ENCODE measurements around the gene MAD1L1. TPM values are rescaled to one million over a fixed set of nuclear protein-coding genes. Genes with fewer than 3 reads are reported as not detected.

Gene MAD1L1
- polyA plus RNA-seq, 4 donors, result 12.3 to 21.7 (median 18.1) TPM

GRCh38 chr7:2109251-2109872, 123.4 kb downstream of the MAD1L1 start:
- Histone ChIP-seq H3K27ac (ENCODE audit: low read depth in 1 of 3, low read length in 2 of 3) (peak overlapping the region in 1 of 3 donors; percentile 43), H3K36me3 (ENCODE audit: control insufficient read depth in 3 of 3, insufficient read depth in 2 of 3, low read depth in 1 of 3, low read length in 3 of 3) (peaks cover 0 to 31% (median 2%) of the 10 kb centered on the region in 3 donors), H3K4me3 (ENCODE audit: low read depth in 1 of 3, low read length in 3 of 3) (no peak overlapping the region), H3K4me1 (ENCODE audit: control insufficient read depth in 3 of 3, insufficient read depth in 2 of 3, low read depth in 1 of 3, low read length in 2 of 3) (peaks cover 2 to 23% (median 2%) of the 10 kb centered on the region in 3 donors), H3K27me3 (ENCODE audit: control insufficient read depth in 3 of 3, insufficient read depth in 3 of 3, low read length in 3 of 3) (no peaks in the 10 kb centered on the region), H3K9me3 (ENCODE audit: control insufficient read depth in 2 of 2, insufficient read depth in 1 of 2, low read depth in 1 of 2, low read length in 1 of 2) (peaks cover 0 to 29% of the 10 kb centered on the region in 2 donors)
- DNase-seq (no peak), FAIRE-seq (no peak)
- 88 to 93% (median 92%) methylated on average over 20 of the region's 20 CpGs for WGBS, 3 donors

- Histone ChIP-seq H3K36me3 (ENCODE audit: control insufficient read depth in 3 of 3, insufficient read depth in 2 of 3, low read depth in 1 of 3, low read length in 3 of 3) (peaks cover 0 to 25% (median 2%) of the 10 kb centered on the region in 3 donors), H3K4me1 (ENCODE audit: control insufficient read depth in 3 of 3, insufficient read depth in 2 of 3, low read depth in 1 of 3, low read length in 2 of 3) (peaks cover 2 to 28% (median 2%) of the 10 kb centered on the region in 3 donors), H3K27ac (ENCODE audit: low read depth in 1 of 3, low read length in 2 of 3) (peak overlapping the region in 1 of 3 donors; percentile 18), H3K9me3 (ENCODE audit: control insufficient read depth in 2 of 2, insufficient read depth in 1 of 2, low read depth in 1 of 2, low read length in 1 of 2) (peaks cover 0 to 22% of the 10 kb centered on the region in 2 donors), H3K27me3 (ENCODE audit: control insufficient read depth in 3 of 3, insufficient read depth in 3 of 3, low read length in 3 of 3) (no peaks in the 10 kb centered on the region), H3K4me3 (ENCODE audit: low read depth in 1 of 3, low read length in 3 of 3) (no peak overlapping the region)
- 89 to 96% (median 95%) methylated on average over 24 of the region's 24 CpGs for WGBS, 3 donors
- DNase-seq, result no peak
- FAIRE-seq, result no peak
Observed at GRCh38 chr7:2108501-2109250, 124.1 kb downstream of the MAD1L1 start.

GRCh38 chr7:2108071-2108455, 124.7 kb downstream of the MAD1L1 start:
- Histone ChIP-seq H3K27me3 (ENCODE audit: control insufficient read depth in 3 of 3, insufficient read depth in 3 of 3, low read length in 3 of 3) (no peaks in the 10 kb centered on the region), H3K4me3 (ENCODE audit: low read depth in 1 of 3, low read length in 3 of 3) (no peak overlapping the region), H3K4me1 (ENCODE audit: control insufficient read depth in 3 of 3, insufficient read depth in 2 of 3, low read depth in 1 of 3, low read length in 2 of 3) (peaks cover 2 to 31% (median 2%) of the 10 kb centered on the region in 3 donors), H3K36me3 (ENCODE audit: control insufficient read depth in 3 of 3, insufficient read depth in 2 of 3, low read depth in 1 of 3, low read length in 3 of 3) (peaks cover 0 to 23% (median 2%) of the 10 kb centered on the region in 3 donors), H3K27ac (ENCODE audit: low read depth in 1 of 3, low read length in 2 of 3) (no peak overlapping the region), H3K9me3 (ENCODE audit: control insufficient read depth in 2 of 2, insufficient read depth in 1 of 2, low read depth in 1 of 2, low read length in 1 of 2) (peaks cover 0 to 20% of the 10 kb centered on the region in 2 donors)
- 90 to 94% (median 92%) methylated on average over 9 of the region's 9 CpGs for WGBS, 3 donors
- no peak for DNase-seq
- FAIRE-seq, result no peak

DNA sequence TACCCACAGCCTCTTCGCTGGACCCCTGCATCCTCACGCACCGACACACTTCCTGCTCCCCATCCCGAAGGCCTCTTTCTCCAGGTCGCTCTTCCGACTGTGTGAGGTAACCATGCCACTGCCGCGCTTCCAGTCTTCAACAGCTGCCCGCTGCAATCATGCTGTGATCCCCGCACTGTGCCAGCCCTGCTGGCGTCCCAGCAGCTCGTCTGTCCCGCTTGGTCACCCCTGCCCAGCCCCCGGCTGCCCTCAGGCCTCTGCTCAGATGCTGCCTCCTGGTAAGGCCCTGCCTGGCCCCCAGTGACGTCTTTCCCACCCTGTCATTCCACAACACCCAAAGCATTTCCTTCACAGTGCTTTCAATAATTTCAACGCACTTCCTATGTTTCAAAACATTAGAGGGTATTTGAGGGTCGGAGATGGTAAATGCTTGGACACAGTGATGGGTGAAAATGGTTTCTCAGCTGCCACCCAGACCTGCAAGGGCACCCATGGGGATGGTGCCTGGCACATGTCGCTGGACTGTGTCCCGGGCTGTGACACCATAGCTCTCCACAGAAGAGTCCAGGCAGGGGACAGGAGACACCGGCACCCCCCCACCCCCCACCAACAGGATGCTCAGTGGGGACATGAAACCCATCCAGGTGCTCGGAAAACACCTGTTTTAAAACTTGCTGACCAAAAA, 125.2 kb downstream of the MAD1L1 start:
- Histone ChIP-seq H3K36me3 (ENCODE audit: control insufficient read depth in 3 of 3, insufficient read depth in 2 of 3, low read depth in 1 of 3, low read length in 3 of 3) (peaks cover 0 to 23% (median 2%) of the 10 kb centered on the region in 3 donors), H3K4me3 (ENCODE audit: low read depth in 1 of 3, low read length in 3 of 3) (no peak overlapping the region), H3K4me1 (ENCODE audit: control insufficient read depth in 3 of 3, insufficient read depth in 2 of 3, low read depth in 1 of 3, low read length in 2 of 3) (peaks cover 2 to 31% (median 2%) of the 10 kb centered on the region in 3 donors), H3K27ac (ENCODE audit: low read depth in 1 of 3, low read length in 2 of 3) (peak overlapping the region in 1 of 3 donors; percentile 17), H3K27me3 (ENCODE audit: control insufficient read depth in 3 of 3, insufficient read depth in 3 of 3, low read length in 3 of 3) (no peaks in the 10 kb centered on the region), H3K9me3 (ENCODE audit: control insufficient read depth in 2 of 2, insufficient read depth in 1 of 2, low read depth in 1 of 2, low read length in 1 of 2) (peaks cover 0 to 15% of the 10 kb centered on the region in 2 donors)
- 84 to 92% (median 90%) methylated on average over 20 to 21 of the region's 21 CpGs for WGBS, 3 donors
- DNase-seq, result no peak
- FAIRE-seq, result no peak

DNA sequence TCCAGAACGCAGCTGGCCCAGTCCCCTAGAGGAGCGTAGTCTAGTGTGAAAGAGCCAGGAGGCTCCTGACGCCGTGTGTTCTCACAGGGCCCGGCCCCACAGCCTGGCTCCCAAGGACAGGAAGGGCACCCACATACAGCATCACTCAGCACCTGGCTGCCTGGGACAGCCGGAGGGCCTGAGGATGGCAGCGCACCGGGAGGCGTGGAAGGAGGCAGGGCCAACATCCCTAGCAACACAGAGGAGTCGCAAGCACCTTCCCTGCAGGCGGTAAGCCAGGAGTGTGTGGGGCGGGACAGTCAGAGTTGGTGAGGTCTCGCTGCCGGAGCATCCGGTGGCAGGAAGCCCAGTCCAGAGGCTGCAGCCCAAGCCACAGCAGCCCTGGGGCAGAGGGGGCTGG, 125.8 kb downstream of the MAD1L1 start:
- Histone ChIP-seq H3K36me3 (ENCODE audit: control insufficient read depth in 3 of 3, insufficient read depth in 2 of 3, low read depth in 1 of 3, low read length in 3 of 3) (peaks cover 0 to 22% (median 2%) of the 10 kb centered on the region in 3 donors), H3K27me3 (ENCODE audit: control insufficient read depth in 3 of 3, insufficient read depth in 3 of 3, low read length in 3 of 3) (no peaks in the 10 kb centered on the region), H3K27ac (ENCODE audit: low read depth in 1 of 3, low read length in 2 of 3) (peak overlapping the region in 1 of 3 donors; percentile 17), H3K4me3 (ENCODE audit: low read depth in 1 of 3, low read length in 3 of 3) (no peak overlapping the region), H3K4me1 (ENCODE audit: control insufficient read depth in 3 of 3, insufficient read depth in 2 of 3, low read depth in 1 of 3, low read length in 2 of 3) (peaks cover 2 to 31% (median 2%) of the 10 kb centered on the region in 3 donors), H3K9me3 (ENCODE audit: control insufficient read depth in 2 of 2, insufficient read depth in 1 of 2, low read depth in 1 of 2, low read length in 1 of 2) (peaks cover 0 to 9% of the 10 kb centered on the region in 2 donors)
- WGBS, 3 donors, result 80 to 95% (median 87%) methylated on average over 9 to 15 of the region's 15 CpGs
- DNase-seq, result no peak
- FAIRE-seq, result no peak

GRCh38 chr7:2106440-2106839, 126.3 kb downstream of the MAD1L1 start:
- H3K4me3 ChIP-seq (ENCODE audit: low read depth in 1 of 3, low read length in 3 of 3), result no peak overlapping the region
- no peak overlapping the region for H3K27ac ChIP-seq (ENCODE audit: low read depth in 1 of 3, low read length in 2 of 3)
- no peaks in the 10 kb centered on the region for H3K27me3 ChIP-seq (ENCODE audit: control insufficient read depth in 3 of 3, insufficient read depth in 3 of 3, low read length in 3 of 3)
- peaks cover 0 to 25% (median 2%) of the 10 kb centered on the region in 3 donors for H3K36me3 ChIP-seq (ENCODE audit: control insufficient read depth in 3 of 3, insufficient read depth in 2 of 3, low read depth in 1 of 3, low read length in 3 of 3)
- DNase-seq, result no peak
- peaks cover 0 to 29% (median 2%) of the 10 kb centered on the region in 3 donors for H3K4me1 ChIP-seq (ENCODE audit: control insufficient read depth in 3 of 3, insufficient read depth in 2 of 3, low read depth in 1 of 3, low read length in 2 of 3)
- FAIRE-seq, result no peak
- peaks cover 0 to 5% of the 10 kb centered on the region in 2 donors for H3K9me3 ChIP-seq (ENCODE audit: control insufficient read depth in 2 of 2, insufficient read depth in 1 of 2, low read depth in 1 of 2, low read length in 1 of 2)
- WGBS, 3 donors, result 90 to 96% (median 93%) methylated on average over 12 of the region's 12 CpGs

DNA sequence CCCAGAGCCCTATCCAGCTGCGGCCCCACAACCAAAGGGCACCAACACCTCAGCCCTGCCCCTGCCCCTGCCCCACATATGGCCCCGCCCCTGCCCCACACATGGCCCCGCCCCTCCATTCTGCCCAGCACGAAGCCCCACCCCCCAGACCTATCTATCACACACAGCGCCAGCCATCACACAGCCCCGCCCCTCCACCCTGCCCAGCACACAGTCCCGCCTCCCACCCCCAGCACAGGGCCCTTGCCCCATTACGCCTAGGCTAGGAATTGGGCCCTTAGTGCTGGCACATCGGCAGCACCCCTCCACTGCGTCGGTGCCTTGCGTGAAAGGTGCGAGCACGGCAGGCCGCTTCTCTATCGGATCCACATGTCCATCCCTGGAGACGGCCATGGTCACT, 126.8 kb downstream of the MAD1L1 start:
- no peak overlapping the region for H3K4me3 ChIP-seq (ENCODE audit: low read depth in 1 of 3, low read length in 3 of 3)
- H3K27me3 ChIP-seq (ENCODE audit: control insufficient read depth in 3 of 3, insufficient read depth in 3 of 3, low read length in 3 of 3), result no peaks in the 10 kb centered on the region
- peaks cover 0 to 5% of the 10 kb centered on the region in 2 donors for H3K9me3 ChIP-seq (ENCODE audit: control insufficient read depth in 2 of 2, insufficient read depth in 1 of 2, low read depth in 1 of 2, low read length in 1 of 2)
- 87 to 90% (median 89%) methylated on average over 16 to 17 of the region's 17 CpGs for whole genome bisulfite sequencing, 3 donors
- DNase-seq (no peak), FAIRE-seq (no peak)
- H3K4me1 ChIP-seq (ENCODE audit: control insufficient read depth in 3 of 3, insufficient read depth in 2 of 3, low read depth in 1 of 3, low read length in 2 of 3), result peaks cover 0 to 24% (median 2%) of the 10 kb centered on the region in 3 donors
- no peak overlapping the region for H3K27ac ChIP-seq (ENCODE audit: low read depth in 1 of 3, low read length in 2 of 3)
- peaks cover 0 to 25% (median 2%) of the 10 kb centered on the region in 3 donors for H3K36me3 ChIP-seq (ENCODE audit: control insufficient read depth in 3 of 3, insufficient read depth in 2 of 3, low read depth in 1 of 3, low read length in 3 of 3)

- H3K9me3 ChIP-seq (ENCODE audit: control insufficient read depth in 2 of 2, insufficient read depth in 1 of 2, low read depth in 1 of 2, low read length in 1 of 2), result peaks cover 0 to 2% of the 10 kb centered on the region in 2 donors
- no peak for FAIRE-seq
- 90 to 95% (median 91%) methylated on average over 12 to 13 of the region's 13 CpGs for WGBS, 3 donors
Observed at GRCh38 chr7:2105280-2105679, 127.5 kb downstream of the MAD1L1 start.

More at GRCh38 chr7:2105280-2105679, 127.5 kb downstream of the MAD1L1 start:
- peaks cover 0 to 17% (median 0%) of the 10 kb centered on the region in 3 donors for H3K4me1 ChIP-seq (ENCODE audit: control insufficient read depth in 3 of 3, insufficient read depth in 2 of 3, low read depth in 1 of 3, low read length in 2 of 3)
- no peak overlapping the region for H3K27ac ChIP-seq (ENCODE audit: low read depth in 1 of 3, low read length in 2 of 3)
- H3K4me3 ChIP-seq (ENCODE audit: low read depth in 1 of 3, low read length in 3 of 3), result no peak overlapping the region
- DNase-seq, result no peak
- H3K27me3 ChIP-seq (ENCODE audit: control insufficient read depth in 3 of 3, insufficient read depth in 3 of 3, low read length in 3 of 3), result no peaks in the 10 kb centered on the region
- peaks cover 0 to 22% (median 2%) of the 10 kb centered on the region in 3 donors for H3K36me3 ChIP-seq (ENCODE audit: control insufficient read depth in 3 of 3, insufficient read depth in 2 of 3, low read depth in 1 of 3, low read length in 3 of 3)
